Keratinocyte (primary cell): ENCODE measurements around the gene LZTR1.

Source experiments
- EZH2 ChIP-seq: IDR thresholded peaks from one replicate; pipeline ENCODE4 v1.6.1; 2012; ENCODE audit warnings: inconsistent platforms, mild to moderate bottlenecking, low read length, moderate library complexity
- TF ChIP-seq, protein P1 (sequence below), 3 experiments: IDR thresholded peaks in 1 of 3; conservative IDR thresholded peaks in 1 of 3; optimal IDR thresholded peaks in 1 of 3; 2 replicates in 2 of 3; 3 replicates in 1 of 3; pipeline versions ENCODE3 to v1.5.1; 2011; ENCODE audit warnings: low read length in 3 of 3, mild to moderate bottlenecking in 3 of 3, moderate library complexity in 2 of 3, control low read depth in 1 of 3, inconsistent platforms in 1 of 3; ENCODE audit not compliant: insufficient read depth in 2 of 3; ENCODE audit errors: extremely low read depth in 1 of 3

DNA sequence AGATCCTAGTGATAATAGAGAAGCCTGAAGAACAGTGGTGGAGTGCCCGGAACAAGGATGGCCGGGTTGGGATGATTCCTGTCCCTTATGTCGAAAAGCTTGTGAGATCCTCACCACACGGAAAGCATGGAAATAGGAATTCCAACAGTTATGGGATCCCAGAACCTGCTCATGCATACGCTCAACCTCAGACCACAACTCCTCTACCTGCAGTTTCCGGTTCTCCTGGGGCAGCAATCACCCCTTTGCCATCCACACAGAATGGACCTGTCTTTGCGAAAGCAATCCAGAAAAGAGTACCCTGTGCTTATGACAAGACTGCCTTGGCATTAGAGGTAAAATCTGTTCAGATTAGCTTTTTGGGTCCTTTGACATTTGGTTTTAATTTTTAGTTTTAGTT lies 48.2 kb upstream of the LZTR1 start:
- TF ChIP-seq, protein P1, sequence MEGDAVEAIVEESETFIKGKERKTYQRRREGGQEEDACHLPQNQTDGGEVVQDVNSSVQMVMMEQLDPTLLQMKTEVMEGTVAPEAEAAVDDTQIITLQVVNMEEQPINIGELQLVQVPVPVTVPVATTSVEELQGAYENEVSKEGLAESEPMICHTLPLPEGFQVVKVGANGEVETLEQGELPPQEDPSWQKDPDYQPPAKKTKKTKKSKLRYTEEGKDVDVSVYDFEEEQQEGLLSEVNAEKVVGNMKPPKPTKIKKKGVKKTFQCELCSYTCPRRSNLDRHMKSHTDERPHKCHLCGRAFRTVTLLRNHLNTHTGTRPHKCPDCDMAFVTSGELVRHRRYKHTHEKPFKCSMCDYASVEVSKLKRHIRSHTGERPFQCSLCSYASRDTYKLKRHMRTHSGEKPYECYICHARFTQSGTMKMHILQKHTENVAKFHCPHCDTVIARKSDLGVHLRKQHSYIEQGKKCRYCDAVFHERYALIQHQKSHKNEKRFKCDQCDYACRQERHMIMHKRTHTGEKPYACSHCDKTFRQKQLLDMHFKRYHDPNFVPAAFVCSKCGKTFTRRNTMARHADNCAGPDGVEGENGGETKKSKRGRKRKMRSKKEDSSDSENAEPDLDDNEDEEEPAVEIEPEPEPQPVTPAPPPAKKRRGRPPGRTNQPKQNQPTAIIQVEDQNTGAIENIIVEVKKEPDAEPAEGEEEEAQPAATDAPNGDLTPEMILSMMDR (optimal IDR thresholded peaks at IDR 0.05 in 1 of 3, IDR thresholded peaks at IDR 0.05 in 1 of 3, conservative IDR thresholded peaks at IDR 0.05 in 1 of 3; ENCODE audit: extremely low read depth in 1 of 3, insufficient read depth in 2 of 3, low read length in 3 of 3) = no peak
- no peak for TF ChIP-seq EZH2
